Raji (cell line): Measurements from ENCODE around the gene ZNF600.

ENCODE experiments used
- POLR2A ChIP-seq: IDR thresholded peaks from 2 replicates; pipeline ENCODE4 v1.6.1; 2011; ENCODE audit warnings: low read depth, low read length, control low read depth; ENCODE audit not compliant: insufficient read depth

The ZNF600 gene

GRCh38 chr19:52786464-52787354, at the start of gene ZNF600:
Gene ZNF600, minus strand, starts transcription at chr19:52786791. Its CDS starts 7,903 bp downstream, at chr19:52778888.
- peak; percentile 69 for TF ChIP-seq POLR2A

GRCh38 chr19:52825765-52826164, 39.2 kb upstream of the ZNF600 start:
- TF ChIP-seq POLR2A: no peak

- TF ChIP-seq POLR2A: no peak
Observed at GRCh38 chr19:52823676-52824075, 37.1 kb upstream of the ZNF600 start.

GRCh38 chr19:52821204-52821960, 34.8 kb upstream of the ZNF600 start, which contains the start of gene ZNF28:
Gene ZNF28, minus strand, starts transcription at chr19:52821633. Its CDS starts 3,675 bp downstream, at chr19:52817958.
- TF ChIP-seq POLR2A: peak; percentile 55

- no peak for TF ChIP-seq POLR2A
Observed at GRCh38 chr19:52809801-52810200, 23.2 kb upstream of the ZNF600 start.

- TF ChIP-seq POLR2A: no peak
Observed at GRCh38 chr19:52789440-52789839, 2.8 kb upstream of the ZNF600 start.

- no peak for TF ChIP-seq POLR2A
Observed at GRCh38 chr19:52786078-52786463, 520 bp downstream of the ZNF600 start.

GRCh38 chr19:52785506-52785905, 1.1 kb downstream of the ZNF600 start:
- no peak for TF ChIP-seq POLR2A

GRCh38 chr19:52778811-52779210, 7.8 kb downstream of the ZNF600 start:
- no peak for TF ChIP-seq POLR2A

- TF ChIP-seq POLR2A: no peak
Observed at GRCh38 chr19:52749780-52750179, 36.8 kb downstream of the ZNF600 start.

- no peak for TF ChIP-seq POLR2A
Observed at GRCh38 chr19:52748336-52748950, 38.1 kb downstream of the ZNF600 start.

- TF ChIP-seq POLR2A: no peak
Observed at GRCh38 chr19:52743091-52743490, 43.5 kb downstream of the ZNF600 start.

GRCh38 chr19:52742516-52742915, 44.1 kb downstream of the ZNF600 start:
- TF ChIP-seq POLR2A: no peak

- TF ChIP-seq POLR2A: no peak
Observed at GRCh38 chr19:52741951-52742485, 44.6 kb downstream of the ZNF600 start.

- TF ChIP-seq POLR2A: no peak
Observed at GRCh38 chr19:52739576-52739975, 47.0 kb downstream of the ZNF600 start.
